GM23338 (cell line): ENCODE data around the gene TAOK2. TPM values are rescaled to one million over a fixed set of nuclear protein-coding genes. Genes with fewer than 3 reads are reported as not detected.

ENCODE experiments used
- ATAC-seq: fragments of 200-7000 bp; cut with Tn5 transposase; 3 replicates; pipeline ENCODE4 v1.9.1; 2020
- DNase-seq: peaks from one replicate; pipeline ENCODE4 v3.0.0-alpha.2; 2015; ENCODE audit warnings: low spot score
- H2AFZ ChIP-seq: fragments of 200-600 bp; sonication (generic); 2 replicates; pipeline ENCODE4 v1.8.0; 2016; ENCODE audit warnings: antibody characterized with exemption, mild to moderate bottlenecking, moderate library complexity
- H3F3A ChIP-seq: fragments of 200-600 bp; sonication (generic); replicated peaks from 2 replicates; pipeline ENCODE4 v1.8.0; 2017; ENCODE audit warnings: antibody characterized with exemption, mixed run types, low read depth
- H3K27ac ChIP-seq: fragments of 200-600 bp; sonication (generic); 2 replicates; pipeline ENCODE4 v1.6.1; 2016; ENCODE audit warnings: low read depth
- H3K27me3 ChIP-seq: fragments of 200-600 bp; sonication (generic); 2 replicates; pipeline ENCODE4 v1.8.0; 2016; ENCODE audit warnings: mild to moderate bottlenecking, mixed run types, moderate library complexity; ENCODE audit not compliant: insufficient read depth
- H3K36me3 ChIP-seq: fragments of 200-600 bp; sonication (generic); 2 replicates; pipeline ENCODE4 v1.8.0; 2016; ENCODE audit warnings: mild to moderate bottlenecking; ENCODE audit not compliant: insufficient read depth
- H3K4me1 ChIP-seq: fragments of 200-600 bp; sonication (generic); 2 replicates; pipeline ENCODE4 v1.8.0; 2016; ENCODE audit warnings: mild to moderate bottlenecking, moderate library complexity; ENCODE audit not compliant: insufficient read depth
- H3K4me2 ChIP-seq: fragments of 200-600 bp; sonication (generic); 2 replicates; pipeline ENCODE4 v1.7.1; 2017; ENCODE audit warnings: mixed run types
- H3K4me3 ChIP-seq: fragments of 200-600 bp; sonication (generic); 2 replicates; pipeline ENCODE4 v1.6.1; 2016; ENCODE audit warnings: mixed run types
- H3K79me2 ChIP-seq: fragments of 200-600 bp; sonication (generic); replicated peaks from 2 replicates; pipeline ENCODE4 v1.8.0; 2017; ENCODE audit warnings: mild to moderate bottlenecking; ENCODE audit not compliant: insufficient read depth
- H3K9me2 ChIP-seq: fragments of 200-600 bp; sonication (generic); 2 replicates; pipeline ENCODE4 v1.8.0; 2017; ENCODE audit not compliant: insufficient read depth
- H4K20me1 ChIP-seq: fragments of 200-600 bp; sonication (generic); replicated peaks from 2 replicates; pipeline ENCODE4 v1.8.0; 2017; ENCODE audit warnings: mild to moderate bottlenecking; ENCODE audit not compliant: insufficient read depth
- H3K27ac Mint-ChIP-seq: 2 replicates; pipeline ENCODE4 v1.8.0; 2020; ENCODE audit warnings: inconsistent platforms, mild to moderate bottlenecking, moderate library complexity, mixed read lengths
- H3K27me3 Mint-ChIP-seq: 3 replicates; pipeline ENCODE4 v1.8.0; 2022; ENCODE audit warnings: low read depth, mild to moderate bottlenecking, moderate library complexity, mixed read lengths, inconsistent platforms; ENCODE audit not compliant: insufficient read depth, poor library complexity
- H3K36me3 Mint-ChIP-seq: 3 replicates; pipeline ENCODE4 v1.8.0; 2021; ENCODE audit warnings: low read depth, mild to moderate bottlenecking, inconsistent platforms, moderate library complexity, mixed read lengths
- H3K4me1 Mint-ChIP-seq: 3 replicates; pipeline ENCODE4 v1.8.0; 2020; ENCODE audit warnings: mild to moderate bottlenecking, inconsistent platforms, mixed read lengths
- H3K4me3 Mint-ChIP-seq: 3 replicates; pipeline ENCODE4 v1.8.0; 2021; ENCODE audit warnings: moderate library complexity, mild to moderate bottlenecking, inconsistent platforms, mixed read lengths
- H3K9me3 Mint-ChIP-seq: 3 replicates; pipeline ENCODE4 v1.8.0; 2020; ENCODE audit warnings: moderate library complexity, mild to moderate bottlenecking, inconsistent platforms, mixed read lengths
- CTCF ChIP-seq, 2 experiments: fragments of 200-600 bp in 1 of 2; sonication (generic) in 1 of 2; conservative IDR thresholded peaks; 2 replicates each; pipeline versions ENCODE4 v1.5.1 to v1.6.1; 2016 to 2017; ENCODE audit warnings: antibody characterized with exemption in 2 of 2, low read depth in 2 of 2, mild to moderate bottlenecking in 2 of 2, moderate library complexity in 1 of 2
- ETS1 ChIP-seq: IDR thresholded peaks from 2 replicates; pipeline ENCODE4 v1.6.1; 2016; ENCODE audit warnings: antibody characterized with exemption
- STAT1 ChIP-seq: IDR thresholded peaks from one replicate; pipeline ENCODE4 v1.6.1; 2016; ENCODE audit warnings: antibody characterized with exemption; ENCODE audit not compliant: unreplicated experiment
- ZNF114 ChIP-seq: fragments of 250-450 bp; sonication (Bioruptor Pico); IDR thresholded peaks from 2 replicates; pipeline ENCODE4 v1.5.0; 2020; ENCODE audit warnings: mild to moderate bottlenecking, moderate library complexity
- ZNF462 ChIP-seq: fragments of 250-450 bp; sonication (Bioruptor Pico); IDR thresholded peaks from 2 replicates; pipeline ENCODE4 v1.5.0; 2020; ENCODE audit warnings: mild to moderate bottlenecking, moderate library complexity
- polyA plus RNA-seq: library from polyadenylated mRNA; unstranded; fragments of >200 nt; fragmentation: Nextera tagmentation; extraction: Ambion mirVana; gene quantifications from 2 replicates; pipeline ENCODE4 v1.2.1, GENCODE V29; 2016
- total RNA-seq: library from RNA; depleted of rRNA; stranded (reverse); fragments of >200 nt; shearing (Covaris generic); gene quantifications from 2 replicates; pipeline ENCODE4 v1.2.3, GENCODE V29; 2014

The TAOK2 gene
- total and polyA plus RNA-seq, 2 experiments from 2014 or later = 8.8 to 45.2 TPM

GRCh38 chr16:30000735-30001631, 27.3 kb downstream of the TAOK2 start:
- TF ChIP-seq CTCF (conservative IDR thresholded peaks at IDR 0.05; ENCODE audit: low read depth in 2 of 2) (peak; percentile 71 to 72), ZNF114 (CRISPR knock-in tag) (no peak)
- peak; percentile 53 for ATAC-seq
- DNase-seq = peak; percentile 88
- H3K36me3 ChIP-seq = peaks cover 5% of the 10 kb centered on the region; the same call in 1 of the 2 replicates
- no peak overlapping the region for H3K27ac ChIP-seq
- Mint-ChIP-seq H3K9me3 (peaks cover 2% of the 10 kb centered on the region; the same call in 2 of the 3 replicates), H3K4me3 (peak overlapping the region; percentile 64), H3K27me3 (peaks cover 15% of the 10 kb centered on the region), H3K27ac (no peak overlapping the region), H3K36me3 (peaks cover 33% of the 10 kb centered on the region), H3K4me1 (peaks cover 42% of the 10 kb centered on the region)
- H3F3A ChIP-seq = peaks cover 9% of the 10 kb centered on the region
- peaks cover 24% of the 10 kb centered on the region for H3K4me1 ChIP-seq
- H4K20me1 ChIP-seq = peaks cover 10% of the 10 kb centered on the region; the same call in 1 of the 2 replicates
- no peak overlapping the region for H2AFZ ChIP-seq
- H3K4me3 ChIP-seq = peak overlapping the region; percentile 50
- H3K27me3 ChIP-seq = no peaks in the 10 kb centered on the region
- H3K79me2 ChIP-seq = peaks cover 7% of the 10 kb centered on the region; the same call in 1 of the 2 replicates
- no peaks in the 10 kb centered on the region for H3K9me2 ChIP-seq
- H3K4me2 ChIP-seq = peak overlapping the region; percentile 80

- Mint-ChIP-seq H3K4me1 (peaks cover 41% of the 10 kb centered on the region), H3K36me3 (peaks cover 25% of the 10 kb centered on the region), H3K4me3 (no peak overlapping the region; the same call in 2 of the 3 replicates), H3K9me3 (no peaks in the 10 kb centered on the region), H3K27me3 (peaks cover 15% of the 10 kb centered on the region), H3K27ac (peak overlapping the region; percentile 62; the same call in 1 of the 2 replicates)
- H2AFZ ChIP-seq = no peak overlapping the region
- peaks cover 8% of the 10 kb centered on the region; the same call in 1 of the 2 replicates for H4K20me1 ChIP-seq
- H3K27ac ChIP-seq = no peak overlapping the region
- no peaks in the 10 kb centered on the region for H3K79me2 ChIP-seq
- ATAC-seq = no peak
- no peak for DNase-seq
- H3K36me3 ChIP-seq = peaks cover 5% of the 10 kb centered on the region; the same call in 1 of the 2 replicates
- peaks cover 18% of the 10 kb centered on the region for H3K4me1 ChIP-seq
- no peak overlapping the region for H3K4me2 ChIP-seq
- 0 out of 2 replicates have a peak, but pooled peaks cover 1% of the 10 kb centered on the region for H3F3A ChIP-seq
- TF ChIP-seq ZNF462 (CRISPR knock-in tag) (no peak), STAT1 (no peak), ETS1 (no peak)
- H3K27me3 ChIP-seq = no peaks in the 10 kb centered on the region
- no peak overlapping the region for H3K4me3 ChIP-seq
- H3K9me2 ChIP-seq = no peaks in the 10 kb centered on the region
Observed at GRCh38 chr16:30002614-30003346, 29.1 kb downstream of the TAOK2 start.
